Activated CD4-positive, alpha-beta T cell treated with anti-CD3 and anti-CD28 coated beads, Interleukin-2, amount 50 U/mL, for 4 hours (primary cell): ENCODE measurements around the gene PRKCB.
"Not testable (repeated sequence)": the region's sequence is repeated elsewhere in the genome, so short reads cannot be mapped to it uniquely, and the experiment has no call there.

ENCODE experiments used
- DNase-seq, 2 experiments: peaks; one replicate each; pipeline ENCODE4 v3.0.0-alpha.2; 2020

Gene PRKCB

GRCh38 chr16:24013054-24013636 lies 177.4 kb downstream of the PRKCB start:
- DNase-seq, result no peak

- peak; percentile 11 to 16 for DNase-seq
These were observed 178.3 kb downstream of the PRKCB start for GRCh38 chr16:24013864-24014645.

GRCh38 chr16:24014955-24015354 lies 179.2 kb downstream of the PRKCB start:
- DNase-seq, result not testable (repeated sequence)

GRCh38 chr16:24015923-24016322 lies 180.1 kb downstream of the PRKCB start:
- DNase-seq, result no peak

- no peak for DNase-seq
These were observed 182.7 kb downstream of the PRKCB start for GRCh38 chr16:24018485-24018884.

GRCh38 chr16:24022797-24023196 lies 187.0 kb downstream of the PRKCB start:
- DNase-seq, result no peak

- DNase-seq, result no peak
These were observed 187.8 kb downstream of the PRKCB start for GRCh38 chr16:24023621-24024020.

- no peak for DNase-seq
These were observed 189.2 kb downstream of the PRKCB start for GRCh38 chr16:24024971-24025370.

- DNase-seq, result no peak
These were observed 191.7 kb downstream of the PRKCB start for GRCh38 chr16:24027466-24027865.

- DNase-seq, result not testable (repeated sequence)
These were observed 194.1 kb downstream of the PRKCB start for GRCh38 chr16:24029841-24030240.

GRCh38 chr16:24035127-24035842 lies 199.5 kb downstream of the PRKCB start:
- no peak for DNase-seq

- DNase-seq, result no peak
These were observed 200.3 kb downstream of the PRKCB start for GRCh38 chr16:24036038-24036543.

- peak; percentile 6 to 11 for DNase-seq
These were observed 200.8 kb downstream of the PRKCB start for GRCh38 chr16:24036614-24037013.

GRCh38 chr16:24037335-24037734 lies 201.6 kb downstream of the PRKCB start:
- no peak for DNase-seq

- DNase-seq, result peak; percentile 70 to 74
These were observed 206.2 kb downstream of the PRKCB start for GRCh38 chr16:24041834-24042631.

- DNase-seq, result no peak
These were observed 208.7 kb downstream of the PRKCB start for GRCh38 chr16:24044467-24044866.

GRCh38 chr16:24045641-24046040 lies 209.9 kb downstream of the PRKCB start:
- no peak for DNase-seq

- no peak for DNase-seq
These were observed 210.7 kb downstream of the PRKCB start for GRCh38 chr16:24046442-24046841.

- DNase-seq, result no peak
These were observed 213.3 kb downstream of the PRKCB start for GRCh38 chr16:24049113-24049512.

GRCh38 chr16:24051125-24051524 lies 215.3 kb downstream of the PRKCB start:
- DNase-seq, result no peak

- DNase-seq, result no peak
These were observed 216.7 kb downstream of the PRKCB start for GRCh38 chr16:24052329-24053098.
